GM19025 (cell line): ENCODE measurements around the gene BCAR3.
"Not testable (repeated sequence)": the region's sequence is repeated elsewhere in the genome, so short reads cannot be mapped to it uniquely, and the experiment has no call there.

Source experiments
- ATAC-seq: cut with Tn5 transposase; IDR thresholded peaks from one replicate; pipeline ENCODE4 v1.9.1; 2021; ENCODE audit warnings: mild to moderate bottlenecking, low read depth, moderate library complexity; ENCODE audit not compliant: unreplicated experiment

The BCAR3 gene

GRCh38 chr1:93672477-93673162, 9.0 kb downstream of the BCAR3 start:
- no peak for ATAC-seq

GRCh38 chr1:93672069-93672468, 9.6 kb downstream of the BCAR3 start:
- no peak for ATAC-seq

- no peak for ATAC-seq
Measured at GRCh38 chr1:93671099-93671621, 10.5 kb downstream of the BCAR3 start.

GRCh38 chr1:93670141-93670540, 11.5 kb downstream of the BCAR3 start:
- no peak for ATAC-seq

GRCh38 chr1:93669369-93669768, 12.3 kb downstream of the BCAR3 start:
- ATAC-seq = no peak

GRCh38 chr1:93668951-93669350, 12.7 kb downstream of the BCAR3 start:
- ATAC-seq = no peak

GRCh38 chr1:93668121-93668520, 13.5 kb downstream of the BCAR3 start:
- ATAC-seq = no peak

GRCh38 chr1:93667642-93668041, 14.0 kb downstream of the BCAR3 start:
- no peak for ATAC-seq

- ATAC-seq = no peak
Measured at GRCh38 chr1:93666613-93667384, 14.8 kb downstream of the BCAR3 start.

GRCh38 chr1:93665015-93665414, 16.6 kb downstream of the BCAR3 start:
- no peak for ATAC-seq

- ATAC-seq = no peak
Measured at GRCh38 chr1:93663208-93663614, 18.4 kb downstream of the BCAR3 start.

GRCh38 chr1:93662481-93663207, 19.0 kb downstream of the BCAR3 start:
- ATAC-seq = no peak

- ATAC-seq = no peak
Measured at GRCh38 chr1:93661829-93662474, 19.7 kb downstream of the BCAR3 start.

GRCh38 chr1:93661341-93661740, 20.3 kb downstream of the BCAR3 start:
- not testable (repeated sequence) for ATAC-seq

- no peak for ATAC-seq
Measured at GRCh38 chr1:93659822-93660503, 21.7 kb downstream of the BCAR3 start.

- no peak for ATAC-seq
Measured at GRCh38 chr1:93658188-93658587, 23.4 kb downstream of the BCAR3 start.

GRCh38 chr1:93656491-93656890, 25.1 kb downstream of the BCAR3 start:
- no peak for ATAC-seq

GRCh38 chr1:93653656-93654055, 28.0 kb downstream of the BCAR3 start:
- ATAC-seq = no peak

- ATAC-seq = no peak
Measured at GRCh38 chr1:93652323-93652949, 29.2 kb downstream of the BCAR3 start.

GRCh38 chr1:93651695-93652094, 29.9 kb downstream of the BCAR3 start:
- no peak for ATAC-seq
